ENCODE results near the gene AFTPH.

The AFTPH gene

DNA sequence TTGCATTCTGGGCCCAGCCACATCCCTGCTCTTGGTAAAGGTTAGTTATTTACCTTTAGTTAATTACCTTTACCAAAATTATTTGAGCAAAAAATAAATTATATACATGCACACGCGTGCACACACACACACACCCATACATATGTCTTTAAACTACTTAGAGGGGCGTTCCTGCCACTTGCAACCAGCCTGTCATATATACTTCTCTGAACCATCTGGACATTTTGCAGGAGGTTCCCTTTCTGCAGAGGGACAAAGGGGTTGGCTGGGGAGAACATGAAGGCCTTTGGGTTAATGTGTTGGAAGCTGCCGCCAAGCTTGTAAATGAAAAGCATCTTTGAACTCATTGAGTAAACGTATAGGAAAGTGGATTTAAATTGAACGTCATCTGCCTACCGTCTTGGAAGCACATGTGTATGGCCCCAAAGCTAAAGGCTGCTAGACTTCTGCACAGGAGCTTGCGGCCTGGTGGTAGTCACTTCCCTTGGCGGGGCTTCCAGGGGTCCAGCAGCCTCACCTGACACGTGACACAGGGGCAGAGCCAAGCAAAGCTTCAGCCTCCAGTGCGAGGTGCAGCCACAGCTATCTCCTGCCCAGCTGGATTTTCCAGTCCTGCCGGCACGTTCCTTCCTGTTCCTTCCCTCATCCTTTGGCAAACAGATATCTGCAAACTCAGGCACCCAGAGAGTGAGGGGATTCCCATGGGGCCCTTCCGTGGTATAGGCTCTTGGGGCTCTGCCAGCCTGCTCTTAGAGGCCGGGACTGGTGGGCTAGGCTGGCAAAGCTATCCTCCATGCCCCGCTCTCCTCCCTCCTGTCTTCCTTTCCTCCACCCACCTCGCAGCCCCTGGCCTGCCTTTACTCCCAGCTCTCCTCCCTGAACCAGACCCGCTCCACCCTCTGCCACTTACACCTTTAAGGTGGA, 83.5 kb downstream of the AFTPH start:
- H3K27me3 ChIP-seq (ENCODE audit: insufficient read depth, low read length): no peaks in the 10 kb centered on the region
- H3K9me3 ChIP-seq (ENCODE audit: low read length): peaks cover 3% of the 10 kb centered on the region
- no peak overlapping the region for H2AFZ ChIP-seq (ENCODE audit: low read depth, low read length)
- H3K4me1 ChIP-seq (ENCODE audit: insufficient read depth, low read length): no peaks in the 10 kb centered on the region
- H3K36me3 ChIP-seq (ENCODE audit: insufficient read depth, low read length): no peaks in the 10 kb centered on the region
- H3K4me3 ChIP-seq (ENCODE audit: low read length): no peak overlapping the region

GRCh38 chr2:64608867-64609226, 84.7 kb downstream of the AFTPH start:
- no peaks in the 10 kb centered on the region for H3K27me3 ChIP-seq (ENCODE audit: insufficient read depth, low read length)
- H3K9me3 ChIP-seq (ENCODE audit: low read length): peaks cover 3% of the 10 kb centered on the region
- H2AFZ ChIP-seq (ENCODE audit: low read depth, low read length): no peak overlapping the region
- no peak overlapping the region for H3K4me3 ChIP-seq (ENCODE audit: low read length)
- no peaks in the 10 kb centered on the region for H3K4me1 ChIP-seq (ENCODE audit: insufficient read depth, low read length)
- no peaks in the 10 kb centered on the region for H3K36me3 ChIP-seq (ENCODE audit: insufficient read depth, low read length)

DNA sequence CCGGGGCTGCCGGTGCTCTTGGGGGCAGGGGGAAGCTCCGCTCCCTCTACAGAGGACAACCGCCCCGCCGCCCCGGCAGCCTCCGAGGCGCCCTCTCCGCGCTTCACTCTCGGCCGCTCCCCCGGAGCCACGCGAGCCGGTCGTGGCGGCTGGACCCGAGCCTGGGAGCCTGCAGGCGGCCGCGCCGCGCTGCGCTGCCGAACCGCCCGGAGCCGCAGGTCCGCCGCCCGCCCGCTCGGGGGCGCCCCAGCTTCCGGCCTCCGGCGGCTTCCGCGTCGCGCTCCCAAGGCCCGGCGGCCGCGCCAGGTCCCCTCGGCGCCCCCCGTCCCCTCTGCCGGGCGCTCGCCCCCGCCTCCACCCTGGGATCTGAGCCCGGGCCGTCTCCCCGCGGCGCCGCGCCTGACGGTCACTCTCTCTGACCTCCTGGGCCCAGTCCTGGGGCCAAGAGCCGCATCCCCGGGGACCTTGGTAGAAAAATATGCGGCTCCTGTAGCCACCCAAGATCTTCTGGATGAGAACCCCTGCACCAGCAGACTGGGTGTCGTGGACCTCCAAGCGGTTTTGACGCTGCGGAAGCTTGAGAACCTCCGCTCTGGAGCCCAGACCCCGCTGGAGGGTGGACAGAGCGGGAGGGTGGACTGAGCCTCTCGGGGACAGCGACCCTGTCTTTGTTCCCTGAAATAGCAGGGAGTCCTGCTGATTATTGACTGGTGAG, 85.3 kb downstream of the AFTPH start:
- Histone ChIP-seq H3K27me3 (ENCODE audit: insufficient read depth, low read length) (no peaks in the 10 kb centered on the region), H3K9me3 (ENCODE audit: low read length) (peaks cover under 1% of the 10 kb centered on the region), H2AFZ (ENCODE audit: low read depth, low read length) (no peak overlapping the region), H3K4me1 (ENCODE audit: insufficient read depth, low read length) (no peaks in the 10 kb centered on the region), H3K4me3 (ENCODE audit: low read length) (no peak overlapping the region), H3K36me3 (ENCODE audit: insufficient read depth, low read length) (no peaks in the 10 kb centered on the region)

GRCh38 chr2:64609942-64610281, 85.8 kb downstream of the AFTPH start:
- no peak overlapping the region for H3K4me3 ChIP-seq (ENCODE audit: low read length)
- H3K4me1 ChIP-seq (ENCODE audit: insufficient read depth, low read length): no peaks in the 10 kb centered on the region
- H2AFZ ChIP-seq (ENCODE audit: low read depth, low read length): no peak overlapping the region
- no peaks in the 10 kb centered on the region for H3K36me3 ChIP-seq (ENCODE audit: insufficient read depth, low read length)
- H3K27me3 ChIP-seq (ENCODE audit: insufficient read depth, low read length): no peaks in the 10 kb centered on the region
- H3K9me3 ChIP-seq (ENCODE audit: low read length): no peaks in the 10 kb centered on the region

DNA sequence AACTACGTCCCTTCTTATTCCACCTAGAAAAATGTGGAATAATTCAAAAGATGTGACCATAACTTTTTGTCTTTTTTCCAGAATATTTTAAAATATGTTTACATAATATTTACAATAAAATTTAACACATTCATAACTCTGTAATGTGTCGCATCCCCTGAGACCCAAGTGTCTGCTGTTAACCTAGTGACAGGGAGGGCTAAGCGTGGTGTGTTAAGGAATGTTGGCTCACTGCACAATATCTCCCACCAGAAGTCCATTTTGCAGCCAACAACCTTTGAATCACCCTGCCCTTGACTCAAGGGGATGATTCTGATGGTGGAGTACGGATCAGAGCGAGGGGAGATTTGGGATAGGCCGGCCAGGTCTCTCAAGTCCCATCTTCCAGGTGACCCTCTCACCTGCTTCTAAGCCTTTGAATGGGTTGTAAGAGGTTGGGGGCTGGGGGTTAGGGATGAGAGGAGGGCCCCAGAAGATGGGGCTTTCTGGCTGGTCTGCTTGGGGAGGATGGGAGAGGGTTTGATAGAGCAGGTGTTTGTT, 86.3 kb downstream of the AFTPH start:
- no peaks in the 10 kb centered on the region for H3K9me3 ChIP-seq (ENCODE audit: low read length)
- no peaks in the 10 kb centered on the region for H3K27me3 ChIP-seq (ENCODE audit: insufficient read depth, low read length)
- H2AFZ ChIP-seq (ENCODE audit: low read depth, low read length): no peak overlapping the region
- no peaks in the 10 kb centered on the region for H3K36me3 ChIP-seq (ENCODE audit: insufficient read depth, low read length)
- no peaks in the 10 kb centered on the region for H3K4me1 ChIP-seq (ENCODE audit: insufficient read depth, low read length)
- H3K4me3 ChIP-seq (ENCODE audit: low read length): no peak overlapping the region

GRCh38 chr2:64612575-64613195, 88.6 kb downstream of the AFTPH start:
- Histone ChIP-seq H2AFZ (ENCODE audit: low read depth, low read length) (no peak overlapping the region), H3K27me3 (ENCODE audit: insufficient read depth, low read length) (no peaks in the 10 kb centered on the region), H3K4me3 (ENCODE audit: low read length) (no peak overlapping the region), H3K36me3 (ENCODE audit: insufficient read depth, low read length) (no peaks in the 10 kb centered on the region), H3K4me1 (ENCODE audit: insufficient read depth, low read length) (peaks cover 6% of the 10 kb centered on the region), H3K9me3 (ENCODE audit: low read length) (no peaks in the 10 kb centered on the region)

DNA sequence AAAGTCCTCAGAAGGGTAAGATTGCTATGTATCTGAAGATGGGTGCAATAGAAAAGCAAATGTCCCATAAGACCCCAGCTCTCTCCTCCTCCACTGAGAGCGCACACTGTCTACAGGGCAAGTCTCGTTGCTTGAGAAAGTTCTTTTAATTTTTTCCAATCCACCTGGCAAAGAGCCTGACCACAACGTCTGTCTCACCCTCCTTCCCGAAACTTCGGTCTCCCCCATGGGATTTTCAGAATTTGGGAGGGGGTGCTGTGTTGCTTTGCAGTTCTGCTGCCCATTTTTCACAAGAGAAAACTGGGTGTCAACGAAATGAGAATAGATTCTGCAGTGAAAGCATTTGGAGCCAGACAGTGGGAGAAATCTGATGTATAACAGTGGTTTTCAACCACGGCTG, 89.1 kb downstream of the AFTPH start:
- no peak overlapping the region for H2AFZ ChIP-seq (ENCODE audit: low read depth, low read length)
- H3K4me3 ChIP-seq (ENCODE audit: low read length): no peak overlapping the region
- H3K4me1 ChIP-seq (ENCODE audit: insufficient read depth, low read length): peaks cover 10% of the 10 kb centered on the region
- H3K9me3 ChIP-seq (ENCODE audit: low read length): no peaks in the 10 kb centered on the region
- no peaks in the 10 kb centered on the region for H3K36me3 ChIP-seq (ENCODE audit: insufficient read depth, low read length)
- no peaks in the 10 kb centered on the region for H3K27me3 ChIP-seq (ENCODE audit: insufficient read depth, low read length)

DNA sequence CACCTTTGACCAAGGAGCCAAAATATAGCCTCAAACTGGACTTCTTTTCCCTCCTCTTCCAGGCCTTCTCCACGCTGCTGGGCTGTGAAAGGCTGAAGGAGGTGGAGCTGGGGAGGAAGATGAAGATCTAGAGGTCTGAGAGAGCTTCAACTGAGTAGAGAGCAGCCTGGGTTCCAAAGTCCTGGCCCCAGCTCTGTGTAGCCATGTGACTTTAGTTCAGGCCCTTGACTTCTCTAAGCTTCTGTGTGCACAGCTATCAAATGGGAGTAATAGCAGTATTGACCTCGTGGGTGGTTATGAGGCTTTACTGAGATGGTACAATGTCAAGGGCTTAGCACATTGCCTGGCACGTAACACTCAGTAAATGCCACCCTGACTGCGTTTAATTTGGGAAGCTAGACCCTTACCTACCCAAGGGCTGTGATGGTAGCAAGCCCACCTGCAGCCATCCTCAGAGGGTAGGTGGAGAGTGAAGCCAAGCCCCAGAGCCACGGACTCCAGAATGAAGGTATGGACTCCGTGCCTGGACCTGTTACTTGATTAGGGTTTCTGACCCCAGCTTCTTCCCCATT, 91.2 kb downstream of the AFTPH start:
- peaks cover 10% of the 10 kb centered on the region for H3K4me1 ChIP-seq (ENCODE audit: insufficient read depth, low read length)
- no peaks in the 10 kb centered on the region for H3K9me3 ChIP-seq (ENCODE audit: low read length)
- H3K4me3 ChIP-seq (ENCODE audit: low read length): no peak overlapping the region
- no peak overlapping the region for H2AFZ ChIP-seq (ENCODE audit: low read depth, low read length)
- H3K27me3 ChIP-seq (ENCODE audit: insufficient read depth, low read length): no peaks in the 10 kb centered on the region
- H3K36me3 ChIP-seq (ENCODE audit: insufficient read depth, low read length): no peaks in the 10 kb centered on the region

GRCh38 chr2:64615844-64616536, 91.9 kb downstream of the AFTPH start:
- Histone ChIP-seq H3K36me3 (ENCODE audit: insufficient read depth, low read length) (no peaks in the 10 kb centered on the region), H3K4me3 (ENCODE audit: low read length) (no peak overlapping the region), H2AFZ (ENCODE audit: low read depth, low read length) (no peak overlapping the region), H3K9me3 (ENCODE audit: low read length) (no peaks in the 10 kb centered on the region), H3K4me1 (ENCODE audit: insufficient read depth, low read length) (peaks cover 13% of the 10 kb centered on the region), H3K27me3 (ENCODE audit: insufficient read depth, low read length) (no peaks in the 10 kb centered on the region)

DNA sequence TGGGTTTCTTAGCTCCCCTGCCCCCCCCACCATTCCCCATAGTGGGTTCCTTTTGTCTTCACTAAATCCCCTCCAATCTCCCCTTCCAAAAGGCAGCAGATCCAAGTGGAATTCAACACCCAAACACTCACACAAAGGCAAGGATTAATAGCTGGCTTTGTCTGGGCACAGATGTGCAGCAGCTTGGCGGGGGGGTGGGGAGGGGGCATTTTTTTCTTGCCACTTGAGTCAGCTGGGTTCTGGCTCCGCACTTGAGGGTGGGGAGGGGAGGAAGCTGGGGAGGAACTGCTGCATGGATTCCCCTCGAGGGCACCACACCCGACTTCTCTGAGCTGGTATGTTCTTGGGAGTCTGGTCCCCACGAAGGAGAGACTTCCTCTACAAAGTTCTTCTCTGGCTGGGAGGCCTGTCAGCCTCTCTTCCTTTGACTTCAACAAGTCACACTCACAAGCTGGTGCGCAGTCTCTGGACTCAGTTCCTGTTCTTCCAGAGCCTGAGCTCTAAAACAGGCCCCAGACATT, 93.6 kb downstream of the AFTPH start:
- Histone ChIP-seq H3K27me3 (ENCODE audit: insufficient read depth, low read length) (no peaks in the 10 kb centered on the region), H3K4me1 (ENCODE audit: insufficient read depth, low read length) (peaks cover 16% of the 10 kb centered on the region), H2AFZ (ENCODE audit: low read depth, low read length) (no peak overlapping the region), H3K4me3 (ENCODE audit: low read length) (no peak overlapping the region), H3K9me3 (ENCODE audit: low read length) (no peaks in the 10 kb centered on the region), H3K36me3 (ENCODE audit: insufficient read depth, low read length) (no peaks in the 10 kb centered on the region)

- no peaks in the 10 kb centered on the region for H3K9me3 ChIP-seq (ENCODE audit: low read length)
- peaks cover 20% of the 10 kb centered on the region for H3K4me1 ChIP-seq (ENCODE audit: insufficient read depth, low read length)
- H3K36me3 ChIP-seq (ENCODE audit: insufficient read depth, low read length): no peaks in the 10 kb centered on the region
- H3K27me3 ChIP-seq (ENCODE audit: insufficient read depth, low read length): no peaks in the 10 kb centered on the region
- H3K4me3 ChIP-seq (ENCODE audit: low read length): no peak overlapping the region
- no peak overlapping the region for H2AFZ ChIP-seq (ENCODE audit: low read depth, low read length)
Observed at GRCh38 chr2:64620661-64621060, 96.5 kb downstream of the AFTPH start.

DNA sequence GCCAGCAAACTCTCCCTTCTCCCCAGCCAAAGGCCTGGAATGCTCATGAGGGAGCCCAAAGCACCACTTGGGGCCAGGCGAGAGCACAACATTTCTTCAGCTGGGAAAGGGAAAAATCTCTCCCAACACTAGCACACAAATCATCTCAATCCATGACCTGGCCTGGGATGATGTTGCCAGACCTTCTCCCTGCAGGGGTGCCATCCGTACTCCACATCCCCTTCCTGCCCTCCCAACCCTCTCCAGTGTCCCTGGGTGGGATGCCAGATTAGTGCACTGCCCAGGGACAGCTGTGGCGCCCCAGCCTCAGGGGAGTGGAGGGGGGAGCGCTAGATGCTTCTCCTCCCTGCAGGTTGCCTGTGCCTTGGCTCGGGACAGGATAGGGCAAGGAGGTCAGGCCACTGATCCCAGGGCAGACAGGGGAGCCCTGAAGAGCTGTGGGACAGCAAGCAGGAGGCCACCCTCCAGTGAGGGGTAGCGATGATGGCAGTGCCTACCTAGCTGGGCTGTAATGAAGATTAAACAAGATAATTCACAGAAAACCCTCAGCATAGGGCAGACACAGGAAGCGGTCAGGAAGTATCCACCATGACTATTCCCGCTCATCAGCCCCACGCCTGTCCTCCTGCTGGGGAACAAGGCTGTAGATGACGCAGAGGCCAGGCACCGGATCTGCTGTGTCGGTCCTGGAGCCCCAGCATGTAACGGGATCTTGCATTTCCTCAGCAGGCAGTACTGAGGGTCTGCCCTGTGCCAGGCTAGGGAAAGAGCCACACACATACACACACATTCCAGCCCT, 98.5 kb downstream of the AFTPH start:
- Histone ChIP-seq H3K27me3 (ENCODE audit: insufficient read depth, low read length) (no peaks in the 10 kb centered on the region), H3K36me3 (ENCODE audit: insufficient read depth, low read length) (no peaks in the 10 kb centered on the region), H3K4me1 (ENCODE audit: insufficient read depth, low read length) (peaks cover 22% of the 10 kb centered on the region), H2AFZ (ENCODE audit: low read depth, low read length) (no peak overlapping the region), H3K4me3 (ENCODE audit: low read length) (no peak overlapping the region), H3K9me3 (ENCODE audit: low read length) (no peaks in the 10 kb centered on the region)
